Natural killer cell treated with Interleukin-12 subunit alpha and Interleukin-12 subunit beta and Interleukin-15 and Interleukin-18, amount 100 ng/mL, for 72 hours (primary cell): ENCODE results near the gene GNAL. TPM values are rescaled to one million over a fixed set of nuclear protein-coding genes. Genes with fewer than 3 reads are reported as not detected.
A peak's percentile ranks its signal among the peaks of the same experiment; 100 is the strongest.

Experiments
- ATAC-seq, 2 donors: fragments of 150-1000 bp; cut with Tn5 transposase in 1 of 2; sonication (Bioruptor Pico), chemical (Tn5 transposase) in 1 of 2; 2 replicates each; pipeline ENCODE4 v1.10.0; 2021
- DNase-seq: peaks from one replicate; pipeline ENCODE4 v3.0.0; 2022; ENCODE audit warnings: low spot score
- H3K27ac Mint-ChIP-seq, 2 donors: 1 replicate in 1 of 2; 2 replicates in 1 of 2; pipeline ENCODE4 v1.8.0; 2022; ENCODE audit warnings: mixed read lengths in 2 of 2, mild to moderate bottlenecking in 1 of 2, moderate library complexity in 1 of 2
- H3K27me3 Mint-ChIP-seq, 2 donors: 1 replicate in 1 of 2; 2 replicates in 1 of 2; pipeline ENCODE4 v1.8.0; 2022; ENCODE audit warnings: mixed read lengths in 2 of 2
- H3K36me3 Mint-ChIP-seq: one replicate; pipeline ENCODE4 v1.8.0; 2022; ENCODE audit warnings: mixed read lengths
- H3K4me1 Mint-ChIP-seq, 2 donors: 1 replicate in 1 of 2; 2 replicates in 1 of 2; pipeline ENCODE4 v1.8.0; 2022; ENCODE audit warnings: low read depth in 2 of 2, mixed read lengths in 2 of 2, mild to moderate bottlenecking in 1 of 2
- H3K4me3 Mint-ChIP-seq: one replicate; pipeline ENCODE4 v1.8.0; 2022; ENCODE audit warnings: mixed read lengths
- H3K9me3 Mint-ChIP-seq: 2 replicates; pipeline ENCODE4 v1.8.0; 2022; ENCODE audit warnings: mixed read lengths
- total RNA-seq, 2 donors: library from RNA; stranded (reverse); gene quantifications; one replicate each; pipeline ENCODE4 v1.2.3, GENCODE V29; 2022

Gene GNAL
- total RNA-seq, 2 donors from 2014 or later, result 1.2 TPM

- Mint-ChIP-seq H3K4me3 (no peak overlapping the region), H3K27me3 (peaks cover 2 to 7% of the 10 kb centered on the region in 2 donors), H3K4me1 (peaks cover 0 to 3% of the 10 kb centered on the region in 2 donors), H3K36me3 (no peaks in the 10 kb centered on the region), H3K9me3 (no peaks in the 10 kb centered on the region), H3K27ac (no peak overlapping the region)
- ATAC-seq, result no peak
- DNase-seq, result no peak
Observed at GRCh38 chr18:11801573-11801972, 112.5 kb downstream of the GNAL start.

DNA sequence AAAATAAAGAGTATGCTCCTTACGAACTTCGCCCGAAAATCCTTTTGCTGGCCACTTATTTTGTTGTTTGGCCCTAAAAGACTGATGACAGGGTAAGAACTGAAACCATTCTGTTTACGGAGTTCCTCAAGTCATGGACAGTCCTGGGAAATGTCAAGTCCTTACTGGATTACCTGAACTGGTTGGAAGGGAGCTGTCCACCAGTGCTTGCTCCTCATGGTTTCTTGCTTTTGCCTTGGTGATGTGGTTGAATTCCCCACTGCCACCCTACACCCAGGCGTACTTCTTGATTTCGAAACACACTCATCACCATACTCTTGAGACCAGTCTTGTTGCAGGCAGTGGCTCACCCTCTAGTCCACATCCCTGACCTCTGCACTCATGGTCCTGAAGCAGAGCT is 113.1 kb downstream of the GNAL start:
- Mint-ChIP-seq H3K9me3 (no peaks in the 10 kb centered on the region), H3K27me3 (peaks cover 2 to 7% of the 10 kb centered on the region in 2 donors), H3K27ac (no peak overlapping the region), H3K4me1 (peaks cover 0 to 3% of the 10 kb centered on the region in 2 donors), H3K36me3 (no peaks in the 10 kb centered on the region), H3K4me3 (no peak overlapping the region)
- DNase-seq, result no peak
- ATAC-seq, result no peak

DNA sequence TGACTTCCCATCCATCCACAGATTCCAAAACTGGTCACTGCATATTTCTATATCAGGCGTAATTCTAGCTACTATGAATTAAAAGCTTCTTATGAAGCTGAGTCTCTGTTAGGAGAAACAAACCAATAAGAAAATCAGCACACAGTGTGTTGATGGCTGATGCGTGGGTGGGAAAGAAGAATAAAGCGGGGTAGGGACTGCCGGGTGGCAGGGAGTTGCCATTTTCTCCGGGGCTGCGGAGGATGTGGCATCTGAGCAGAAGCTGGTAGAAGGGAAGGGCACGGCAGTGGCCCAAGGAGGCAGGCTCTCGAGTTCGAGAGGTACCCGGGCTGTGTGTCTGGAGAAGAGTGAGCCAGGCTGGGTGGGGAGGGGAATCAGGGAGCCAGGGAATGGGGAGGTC is 113.5 kb downstream of the GNAL start:
- DNase-seq (no peak), ATAC-seq (no peak)
- Mint-ChIP-seq H3K27me3 (peaks cover 2 to 7% of the 10 kb centered on the region in 2 donors), H3K9me3 (no peaks in the 10 kb centered on the region), H3K4me3 (no peak overlapping the region), H3K27ac (no peak overlapping the region), H3K4me1 (peaks cover 0 to 3% of the 10 kb centered on the region in 2 donors), H3K36me3 (no peaks in the 10 kb centered on the region)

GRCh38 chr18:11807233-11807632 is 118.2 kb downstream of the GNAL start:
- Mint-ChIP-seq H3K27me3 (peaks cover 0 to 5% of the 10 kb centered on the region in 2 donors), H3K27ac (peak overlapping the region in 1 of 2 donors; percentile 4), H3K9me3 (no peaks in the 10 kb centered on the region), H3K4me3 (no peak overlapping the region), H3K36me3 (no peaks in the 10 kb centered on the region), H3K4me1 (peaks cover 0 to 3% of the 10 kb centered on the region in 2 donors)
- ATAC-seq, result no peak
- DNase-seq, result no peak

GRCh38 chr18:11808001-11808855 is 119.2 kb downstream of the GNAL start:
- Mint-ChIP-seq H3K27ac (no peak overlapping the region), H3K9me3 (no peaks in the 10 kb centered on the region), H3K4me3 (no peak overlapping the region), H3K36me3 (no peaks in the 10 kb centered on the region), H3K27me3 (peaks cover 0 to 5% of the 10 kb centered on the region in 2 donors), H3K4me1 (peaks cover 0 to 3% of the 10 kb centered on the region in 2 donors)
- DNase-seq (no peak), ATAC-seq (no peak)

GRCh38 chr18:11809895-11810294 is 120.8 kb downstream of the GNAL start:
- peaks cover 0 to 5% of the 10 kb centered on the region in 2 donors for H3K27me3 Mint-ChIP-seq
- no peak overlapping the region for H3K4me3 Mint-ChIP-seq
- ATAC-seq, result no peak
- H3K9me3 Mint-ChIP-seq, result no peaks in the 10 kb centered on the region
- no peaks in the 10 kb centered on the region for H3K36me3 Mint-ChIP-seq
- peaks cover 0 to 3% of the 10 kb centered on the region in 2 donors for H3K4me1 Mint-ChIP-seq
- no peak overlapping the region for H3K27ac Mint-ChIP-seq
- no peak for DNase-seq

GRCh38 chr18:11810379-11810778 is 121.3 kb downstream of the GNAL start:
- peaks cover 0 to 5% of the 10 kb centered on the region in 2 donors for H3K27me3 Mint-ChIP-seq
- H3K36me3 Mint-ChIP-seq, result no peaks in the 10 kb centered on the region
- H3K4me3 Mint-ChIP-seq, result no peak overlapping the region
- H3K27ac Mint-ChIP-seq, result no peak overlapping the region
- no peak for ATAC-seq
- DNase-seq, result no peak
- peaks cover 0 to 3% of the 10 kb centered on the region in 2 donors for H3K4me1 Mint-ChIP-seq
- H3K9me3 Mint-ChIP-seq, result no peaks in the 10 kb centered on the region

DNA sequence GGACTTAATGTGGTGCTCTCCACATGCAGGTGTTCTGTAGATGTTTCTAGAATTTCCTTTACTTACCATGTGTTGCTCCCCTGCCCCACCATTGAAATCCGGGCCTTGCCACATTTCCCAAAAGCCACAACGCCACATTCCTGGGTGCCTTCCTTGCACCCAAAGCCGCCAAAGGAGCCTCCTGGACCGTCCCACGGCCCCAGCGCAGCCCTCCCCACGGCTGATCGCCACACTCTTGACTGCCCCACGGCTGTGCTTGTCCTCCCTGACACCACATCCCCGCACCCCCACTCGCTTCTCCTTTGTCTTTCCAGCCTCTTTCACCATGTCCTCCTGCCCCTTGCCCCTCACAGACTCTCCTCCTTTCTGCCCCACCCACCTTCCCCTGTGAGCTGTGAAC is 121.9 kb downstream of the GNAL start:
- Mint-ChIP-seq H3K9me3 (no peaks in the 10 kb centered on the region), H3K27ac (no peak overlapping the region)
- ATAC-seq, result no peak

GRCh38 chr18:11817229-11817628 is 128.2 kb downstream of the GNAL start:
- ATAC-seq, result no peak

More for the DNA sequence above, 121.9 kb downstream of the GNAL start:
- peaks cover 0 to 3% of the 10 kb centered on the region in 2 donors for H3K27me3 Mint-ChIP-seq
- DNase-seq, result no peak
- no peak overlapping the region for H3K4me3 Mint-ChIP-seq
- no peaks in the 10 kb centered on the region for H3K36me3 Mint-ChIP-seq
- peaks cover 0 to under 1% of the 10 kb centered on the region in 2 donors for H3K4me1 Mint-ChIP-seq

DNA sequence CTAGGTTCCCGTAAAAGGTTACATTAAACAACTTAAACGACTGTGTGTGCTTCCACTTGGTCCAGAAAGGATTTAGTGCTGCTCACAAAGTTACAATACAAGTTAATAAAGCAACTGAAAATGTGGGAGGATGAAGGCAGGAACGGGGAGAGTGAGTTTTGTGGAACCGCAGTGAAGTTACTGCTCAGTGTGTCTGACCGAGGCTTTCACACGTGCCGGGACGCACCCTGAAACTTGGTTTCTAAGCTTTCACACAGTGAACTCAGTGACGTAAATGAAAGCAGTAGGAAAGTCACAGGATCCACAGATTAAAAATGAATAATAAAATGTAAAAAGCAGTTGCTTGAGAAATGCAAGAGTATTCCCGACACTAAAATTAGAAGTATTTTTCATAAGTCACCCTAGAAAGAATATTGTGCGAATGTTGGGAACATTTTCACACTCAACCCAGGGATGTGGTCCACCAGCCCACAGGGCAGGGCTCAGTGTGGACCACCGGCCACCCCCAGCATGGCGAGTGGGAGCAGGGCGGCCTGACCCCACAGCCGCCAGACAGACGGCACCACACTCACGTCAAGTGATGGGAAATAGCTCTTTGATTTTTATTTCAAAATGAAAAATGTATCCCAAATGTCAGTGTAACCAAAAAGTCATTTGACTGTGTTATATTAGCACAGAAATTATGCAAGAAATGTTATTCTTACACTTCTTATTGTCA is 129.6 kb downstream of the GNAL start:
- Mint-ChIP-seq H3K9me3 (no peaks in the 10 kb centered on the region), H3K27ac (no peak overlapping the region), H3K4me3 (peak overlapping the region; percentile 24), H3K27me3 (no peaks in the 10 kb centered on the region), H3K36me3 (no peaks in the 10 kb centered on the region), H3K4me1 (no peaks in the 10 kb centered on the region)
- ATAC-seq, result peak; percentile 46 to 57
- no peak for DNase-seq

More at GRCh38 chr18:11817229-11817628, 128.2 kb downstream of the GNAL start:
- Mint-ChIP-seq H3K4me3 (no peak overlapping the region), H3K9me3 (no peaks in the 10 kb centered on the region), H3K36me3 (no peaks in the 10 kb centered on the region), H3K4me1 (no peaks in the 10 kb centered on the region), H3K27ac (no peak overlapping the region), H3K27me3 (no peaks in the 10 kb centered on the region)
- no peak for DNase-seq

- no peaks in the 10 kb centered on the region for H3K9me3 Mint-ChIP-seq
- no peaks in the 10 kb centered on the region for H3K4me1 Mint-ChIP-seq
- ATAC-seq (no peak), DNase-seq (no peak)
- no peak overlapping the region for H3K27ac Mint-ChIP-seq
- no peaks in the 10 kb centered on the region for H3K36me3 Mint-ChIP-seq
- no peak overlapping the region for H3K4me3 Mint-ChIP-seq
- no peaks in the 10 kb centered on the region for H3K27me3 Mint-ChIP-seq
Observed at GRCh38 chr18:11819938-11820337, 130.9 kb downstream of the GNAL start.

- H3K9me3 Mint-ChIP-seq, result no peaks in the 10 kb centered on the region
- H3K4me1 Mint-ChIP-seq, result no peaks in the 10 kb centered on the region
- DNase-seq, result no peak
- H3K36me3 Mint-ChIP-seq, result no peaks in the 10 kb centered on the region
- no peaks in the 10 kb centered on the region for H3K27me3 Mint-ChIP-seq
- no peak overlapping the region for H3K27ac Mint-ChIP-seq
- no peak overlapping the region for H3K4me3 Mint-ChIP-seq
- no peak for ATAC-seq
Observed at GRCh38 chr18:11820697-11821096, 131.6 kb downstream of the GNAL start.

DNA sequence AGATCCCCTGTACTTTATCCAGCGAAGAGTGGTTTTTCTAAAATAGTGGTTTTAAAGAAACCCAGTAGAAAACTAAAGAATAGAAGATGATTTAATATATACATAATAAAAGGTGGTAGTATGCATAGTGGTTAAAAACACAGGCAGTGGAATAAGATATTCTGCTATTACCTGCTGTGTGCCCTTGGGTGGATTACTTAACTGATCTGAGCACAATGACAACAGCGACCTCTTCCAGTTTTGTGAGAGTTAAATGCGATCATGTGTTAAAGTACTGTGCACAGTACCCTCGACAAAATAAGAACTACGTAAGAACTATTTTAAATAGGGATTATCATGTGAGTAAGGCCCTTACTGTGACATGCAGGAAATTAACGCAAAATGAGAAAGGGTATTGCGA is 132.1 kb downstream of the GNAL start:
- Mint-ChIP-seq H3K4me3 (no peak overlapping the region), H3K4me1 (no peaks in the 10 kb centered on the region), H3K27me3 (peaks cover 0 to under 1% of the 10 kb centered on the region in 2 donors), H3K9me3 (no peaks in the 10 kb centered on the region), H3K36me3 (no peaks in the 10 kb centered on the region), H3K27ac (no peak overlapping the region)
- DNase-seq (no peak), ATAC-seq (no peak)

DNA sequence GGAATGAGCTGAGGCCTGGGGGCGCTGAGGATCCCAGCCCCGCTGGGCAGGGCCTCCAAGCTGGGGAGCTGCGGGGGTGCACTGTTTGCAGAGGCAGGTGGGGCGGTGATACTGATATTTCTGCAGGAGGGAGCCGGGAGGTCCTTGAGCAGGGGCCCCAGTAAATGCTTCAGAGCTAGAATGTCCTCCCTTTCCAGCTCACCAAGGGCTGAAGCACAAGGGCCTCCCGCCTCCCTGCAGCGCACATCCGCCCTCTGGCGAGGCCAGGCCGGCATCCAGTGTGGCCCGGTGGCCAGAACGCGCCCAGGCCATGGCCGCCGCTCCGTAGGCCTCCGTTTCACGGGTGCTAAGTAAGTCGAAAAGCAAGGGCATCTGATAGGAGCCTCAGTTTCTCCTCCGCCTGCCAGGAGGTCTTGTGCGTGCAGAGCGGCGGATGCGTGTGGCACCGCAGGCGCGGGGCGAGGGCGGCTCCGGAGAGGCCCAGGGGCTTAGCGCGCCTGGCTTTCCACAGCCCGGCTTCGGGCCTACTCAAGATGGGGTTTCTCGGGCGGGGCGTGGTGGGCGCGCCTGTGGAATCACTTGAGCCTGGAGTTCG is 132.7 kb downstream of the GNAL start:
- no peak overlapping the region for H3K4me3 Mint-ChIP-seq
- no peaks in the 10 kb centered on the region for H3K36me3 Mint-ChIP-seq
- H3K4me1 Mint-ChIP-seq, result no peaks in the 10 kb centered on the region
- H3K9me3 Mint-ChIP-seq, result no peaks in the 10 kb centered on the region
- DNase-seq, result no peak
- H3K27me3 Mint-ChIP-seq, result peaks cover 0 to 5% of the 10 kb centered on the region in 2 donors
- ATAC-seq, result no peak
- H3K27ac Mint-ChIP-seq, result no peak overlapping the region
